Upper lobe of left lung (tissue), 4 donors: ENCODE results near the gene TNS1.

ENCODE experiments used
- POLR2AphosphoS5 ChIP-seq, 2 donors: sonication (generic); formaldehyde crosslinking; IDR thresholded peaks; one replicate each; pipeline ENCODE4 v1.5.1; 2017; ENCODE audit warnings: antibody characterized with exemption in 2 of 2
- TF ChIP-seq, protein P1 (sequence below), 6 experiments: fragments of 450-650 bp in 4 of 6; fragments of 200-600 bp in 2 of 6; sonication (generic) in 2 of 6; IDR thresholded peaks; one replicate each; pipeline ENCODE4 v1.5.1; 2016 to 2019; ENCODE audit warnings: antibody characterized with exemption in 6 of 6

- TF ChIP-seq, protein P1, sequence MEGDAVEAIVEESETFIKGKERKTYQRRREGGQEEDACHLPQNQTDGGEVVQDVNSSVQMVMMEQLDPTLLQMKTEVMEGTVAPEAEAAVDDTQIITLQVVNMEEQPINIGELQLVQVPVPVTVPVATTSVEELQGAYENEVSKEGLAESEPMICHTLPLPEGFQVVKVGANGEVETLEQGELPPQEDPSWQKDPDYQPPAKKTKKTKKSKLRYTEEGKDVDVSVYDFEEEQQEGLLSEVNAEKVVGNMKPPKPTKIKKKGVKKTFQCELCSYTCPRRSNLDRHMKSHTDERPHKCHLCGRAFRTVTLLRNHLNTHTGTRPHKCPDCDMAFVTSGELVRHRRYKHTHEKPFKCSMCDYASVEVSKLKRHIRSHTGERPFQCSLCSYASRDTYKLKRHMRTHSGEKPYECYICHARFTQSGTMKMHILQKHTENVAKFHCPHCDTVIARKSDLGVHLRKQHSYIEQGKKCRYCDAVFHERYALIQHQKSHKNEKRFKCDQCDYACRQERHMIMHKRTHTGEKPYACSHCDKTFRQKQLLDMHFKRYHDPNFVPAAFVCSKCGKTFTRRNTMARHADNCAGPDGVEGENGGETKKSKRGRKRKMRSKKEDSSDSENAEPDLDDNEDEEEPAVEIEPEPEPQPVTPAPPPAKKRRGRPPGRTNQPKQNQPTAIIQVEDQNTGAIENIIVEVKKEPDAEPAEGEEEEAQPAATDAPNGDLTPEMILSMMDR (IDR thresholded peaks at IDR 0.05): no peak
- peak in 1 of 2 donors; percentile 34 for TF ChIP-seq POLR2AphosphoS5 (IDR thresholded peaks at IDR 0.05)
Measured at GRCh38 chr2:217797661-217798069, 205.1 kb downstream of the TNS1 start.
